ENCODE results near the gene DOHH. TPM values are rescaled to one million over a fixed set of nuclear protein-coding genes. Genes with fewer than 3 reads are reported as not detected.
"Not testable (repeated sequence)": the region's sequence is repeated elsewhere in the genome, so short reads cannot be mapped to it uniquely, and the experiment has no call there.

DOHH gene
- total RNA-seq, 1 experiment from 2014 or later = 32.1 TPM

DNA sequence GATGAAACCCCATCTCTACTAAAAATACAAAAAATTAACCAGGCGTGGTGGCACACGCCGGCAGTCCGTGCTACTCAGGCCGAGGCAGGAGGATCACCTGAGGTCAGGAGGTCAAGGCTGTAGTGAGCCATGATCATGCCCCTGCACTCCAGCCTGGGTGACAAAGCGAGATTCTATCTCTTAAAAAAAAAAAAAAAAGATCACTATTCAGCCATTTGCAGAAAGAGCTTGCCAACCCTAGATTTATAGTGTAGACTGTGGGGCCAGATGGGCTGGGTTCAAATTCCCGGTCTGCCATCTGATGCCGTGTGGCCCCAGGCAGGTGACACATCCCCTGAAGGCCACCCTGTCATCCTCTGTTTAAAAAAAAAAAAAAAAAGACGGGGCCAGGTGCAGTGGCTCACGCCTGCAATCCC is 49.0 kb downstream of the DOHH start:
- no peaks in the 10 kb centered on the region for H3K27me3 ChIP-seq (ENCODE audit: control insufficient read depth, insufficient read depth, low read length)
- H3K4me3 ChIP-seq (ENCODE audit: insufficient read depth, low read depth, low read length) = no peak overlapping the region
- H3K36me3 ChIP-seq (replicated peaks; ENCODE audit: control insufficient read depth, insufficient read depth, low read length) = no peaks in the 10 kb centered on the region
- no peak for DNase-seq

GRCh38 chr19:3450796-3451411 is 49.6 kb downstream of the DOHH start:
- Histone ChIP-seq H3K36me3 (replicated peaks; ENCODE audit: control insufficient read depth, insufficient read depth, low read length) (no peaks in the 10 kb centered on the region), H3K4me3 (ENCODE audit: insufficient read depth, low read depth, low read length) (no peak overlapping the region), H3K27me3 (ENCODE audit: control insufficient read depth, insufficient read depth, low read length) (no peaks in the 10 kb centered on the region)
- DNase-seq = no peak

GRCh38 chr19:3448616-3449334 is 51.7 kb downstream of the DOHH start:
- Histone ChIP-seq H3K4me3 (ENCODE audit: insufficient read depth, low read depth, low read length) (no peak overlapping the region), H3K36me3 (replicated peaks; ENCODE audit: control insufficient read depth, insufficient read depth, low read length) (no peaks in the 10 kb centered on the region), H3K27me3 (ENCODE audit: control insufficient read depth, insufficient read depth, low read length) (no peaks in the 10 kb centered on the region)
- no peak for DNase-seq

DNA sequence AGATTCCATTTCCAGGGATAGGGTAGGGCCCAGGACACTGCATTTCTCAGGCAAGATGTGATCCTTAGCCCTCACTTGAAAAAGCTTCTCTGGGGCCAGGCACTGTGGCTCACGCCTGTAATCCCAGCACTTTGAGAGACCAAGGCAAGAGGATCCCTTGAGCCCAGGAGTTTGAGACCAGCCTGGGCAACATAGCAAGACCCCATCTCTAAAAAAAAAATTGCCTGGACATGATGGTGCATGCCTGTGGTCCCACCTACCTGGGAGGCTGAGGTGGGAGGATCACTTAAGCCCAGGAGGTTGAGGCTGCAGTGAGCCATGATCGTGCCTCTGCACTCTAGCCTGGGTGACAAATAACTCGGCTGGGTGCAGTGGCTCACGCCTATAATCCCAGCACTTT is 53.8 kb downstream of the DOHH start:
- not testable (repeated sequence) for H3K27me3 ChIP-seq (ENCODE audit: control insufficient read depth, insufficient read depth, low read length); H3K36me3 ChIP-seq (replicated peaks; ENCODE audit: control insufficient read depth, insufficient read depth, low read length); DNase-seq

DNA sequence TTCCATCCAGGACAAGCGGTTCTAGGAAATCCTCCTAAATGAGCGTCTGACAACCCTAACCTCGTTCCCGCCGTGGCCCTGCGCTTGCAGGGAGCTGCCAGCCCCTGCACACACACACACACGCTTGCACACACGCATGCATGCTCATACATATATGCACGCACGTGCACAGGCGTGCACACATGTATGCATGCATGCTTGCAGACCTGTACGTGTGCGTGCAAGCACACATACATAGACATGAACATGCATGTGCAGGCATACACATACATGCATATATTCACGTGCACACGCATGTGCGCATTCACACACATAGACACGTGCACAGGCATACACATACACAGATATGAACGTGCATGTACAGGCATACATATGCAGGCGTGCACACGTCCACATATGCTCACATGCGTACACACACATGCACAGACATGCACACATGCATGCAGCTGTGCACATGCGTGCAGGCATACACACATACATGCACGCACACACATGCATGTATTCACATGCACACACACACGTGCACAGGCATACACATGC is 55.7 kb downstream of the DOHH start:
- Histone ChIP-seq H3K36me3 (replicated peaks; ENCODE audit: control insufficient read depth, insufficient read depth, low read length) (no peaks in the 10 kb centered on the region), H3K27me3 (ENCODE audit: control insufficient read depth, insufficient read depth, low read length) (no peaks in the 10 kb centered on the region), H3K4me3 (ENCODE audit: insufficient read depth, low read depth, low read length) (no peak overlapping the region)

More for the DNA sequence above, 53.8 kb downstream of the DOHH start:
- not testable (repeated sequence) for H3K4me3 ChIP-seq (ENCODE audit: insufficient read depth, low read depth, low read length)

GRCh38 chr19:3443840-3444694 is 56.4 kb downstream of the DOHH start:
- Histone ChIP-seq H3K27me3 (ENCODE audit: control insufficient read depth, insufficient read depth, low read length) (no peaks in the 10 kb centered on the region), H3K36me3 (replicated peaks; ENCODE audit: control insufficient read depth, insufficient read depth, low read length) (no peaks in the 10 kb centered on the region), H3K4me3 (ENCODE audit: insufficient read depth, low read depth, low read length) (peak overlapping the region; percentile 14)
- peak; percentile 94 for DNase-seq

More for the DNA sequence above, 55.7 kb downstream of the DOHH start:
- no peak for DNase-seq

GRCh38 chr19:3442487-3443071 is 57.9 kb downstream of the DOHH start:
- Histone ChIP-seq H3K36me3 (replicated peaks; ENCODE audit: control insufficient read depth, insufficient read depth, low read length) (no peaks in the 10 kb centered on the region), H3K4me3 (ENCODE audit: insufficient read depth, low read depth, low read length) (no peak overlapping the region), H3K27me3 (ENCODE audit: control insufficient read depth, insufficient read depth, low read length) (no peaks in the 10 kb centered on the region)
- no peak for DNase-seq

DNA sequence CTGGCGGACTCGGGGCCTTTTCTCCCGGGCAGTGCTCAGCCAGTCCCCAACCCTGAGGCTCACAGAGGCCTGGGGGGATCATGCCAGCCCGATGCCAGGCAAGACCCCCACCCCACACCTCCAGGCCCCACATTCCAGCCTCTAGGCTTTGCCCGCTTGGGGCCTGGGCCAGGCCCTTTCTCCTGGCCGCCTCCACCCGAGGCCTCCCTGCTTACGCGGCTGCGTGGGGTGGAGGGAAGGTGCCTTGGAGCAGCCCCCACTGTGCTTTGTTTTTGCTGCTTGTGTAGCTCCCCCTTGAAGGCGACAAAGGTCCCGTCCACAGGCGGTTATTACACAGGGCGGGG is 58.5 kb downstream of the DOHH start:
- Histone ChIP-seq H3K36me3 (replicated peaks; ENCODE audit: control insufficient read depth, insufficient read depth, low read length) (no peaks in the 10 kb centered on the region), H3K4me3 (ENCODE audit: insufficient read depth, low read depth, low read length) (no peak overlapping the region), H3K27me3 (ENCODE audit: control insufficient read depth, insufficient read depth, low read length) (no peaks in the 10 kb centered on the region)
- DNase-seq = no peak

- peak; percentile 16 for DNase-seq
- no peak overlapping the region for H3K4me3 ChIP-seq (ENCODE audit: insufficient read depth, low read depth, low read length)
- no peaks in the 10 kb centered on the region for H3K27me3 ChIP-seq (ENCODE audit: control insufficient read depth, insufficient read depth, low read length)
- H3K36me3 ChIP-seq (replicated peaks; ENCODE audit: control insufficient read depth, insufficient read depth, low read length) = no peaks in the 10 kb centered on the region
Measured at GRCh38 chr19:3441089-3441985, 59.1 kb downstream of the DOHH start.

Other genes with a start within 250 kb of the DOHH start
- 1.7 and 2.2 TPM in 2 replicates for gene NFIC, start 134.1 kb downstream of the DOHH start, total RNA-seq (2014; rRNA removed; shearing (Covaris generic))
- gene SMIM24, start 20.1 kb downstream of the DOHH start, total RNA-seq (2014; rRNA removed; shearing (Covaris generic)) = 6.0 and 10.9 TPM in 2 replicates
- gene SMIM44, start 17.2 kb downstream of the DOHH start, total RNA-seq (2014; rRNA removed; shearing (Covaris generic)) = not detected in 2 replicates
- 71.6 and 76.6 TPM in 2 replicates for gene FZR1, start 5.6 kb upstream of the DOHH start, total RNA-seq (2014; rRNA removed; shearing (Covaris generic))
- 1.6 TPM in 1 of 2 replicates, not detected in the other for gene TEKTIP1, start 38.5 kb upstream of the DOHH start, total RNA-seq (2014; rRNA removed; shearing (Covaris generic))
- gene MFSD12, start 56.9 kb upstream of the DOHH start, total RNA-seq (2014; rRNA removed; shearing (Covaris generic)) = 34.6 and 42.3 TPM in 2 replicates
- 109 and 124 TPM in 2 replicates for gene HMG20B, start 72.3 kb upstream of the DOHH start, total RNA-seq (2014; rRNA removed; shearing (Covaris generic))
- gene GIPC3, start 84.8 kb upstream of the DOHH start, total RNA-seq (2014; rRNA removed; shearing (Covaris generic)) = 0.11 and 0.21 TPM in 2 replicates
- gene TBXA2R, start 106.2 kb upstream of the DOHH start, total RNA-seq (2014; rRNA removed; shearing (Covaris generic)) = 0.18 and 0.45 TPM in 2 replicates
- 44.0 and 46.4 TPM in 2 replicates for gene CACTIN, start 126.1 kb upstream of the DOHH start, total RNA-seq (2014; rRNA removed; shearing (Covaris generic))
- 13.7 and 15.6 TPM in 2 replicates for gene PIP5K1C, start 199.8 kb upstream of the DOHH start, total RNA-seq (2014; rRNA removed; shearing (Covaris generic))
- gene TJP3, start 207.7 kb upstream of the DOHH start, total RNA-seq (2014; rRNA removed; shearing (Covaris generic)) = 10.7 and 18.8 TPM in 2 replicates